HG03175 (cell line): Measurements from ENCODE around the gene PDE4DIP.
"Not testable (repeated sequence)": the region's sequence is repeated elsewhere in the genome, so short reads cannot be mapped to it uniquely, and the experiment has no call there.

Experiments
- ATAC-seq: cut with Tn5 transposase; IDR thresholded peaks from one replicate; pipeline ENCODE4 v1.9.1; 2021; ENCODE audit warnings: mild to moderate bottlenecking, moderate library complexity; ENCODE audit not compliant: unreplicated experiment

PDE4DIP gene

GRCh38 chr1:148844220-148844619 lies at the start of gene PDE4DIP:
Gene PDE4DIP, plus strand, starts transcription at chr1:148844428. Its CDS starts 347 bp downstream, at chr1:148844775.
- ATAC-seq = not testable (repeated sequence)

- ATAC-seq = not testable (repeated sequence)
These were observed 35.8 kb upstream of the PDE4DIP start for GRCh38 chr1:148808268-148808928.

GRCh38 chr1:148808929-148809283 lies 35.3 kb upstream of the PDE4DIP start:
- not testable (repeated sequence) for ATAC-seq

GRCh38 chr1:148822180-148822579 lies 22.0 kb upstream of the PDE4DIP start:
- not testable (repeated sequence) for ATAC-seq

- not testable (repeated sequence) for ATAC-seq
These were observed 20.4 kb upstream of the PDE4DIP start for GRCh38 chr1:148823822-148824221.

GRCh38 chr1:148825029-148825428 lies 19.2 kb upstream of the PDE4DIP start:
- ATAC-seq = not testable (repeated sequence)

- ATAC-seq = not testable (repeated sequence)
These were observed 15.7 kb upstream of the PDE4DIP start for GRCh38 chr1:148828531-148828930.

GRCh38 chr1:148828962-148829361 lies 15.3 kb upstream of the PDE4DIP start:
- not testable (repeated sequence) for ATAC-seq

- not testable (repeated sequence) for ATAC-seq
These were observed 14.9 kb upstream of the PDE4DIP start for GRCh38 chr1:148829365-148829764.

- not testable (repeated sequence) for ATAC-seq
These were observed 3.0 kb upstream of the PDE4DIP start for GRCh38 chr1:148841262-148841661.

DNA sequence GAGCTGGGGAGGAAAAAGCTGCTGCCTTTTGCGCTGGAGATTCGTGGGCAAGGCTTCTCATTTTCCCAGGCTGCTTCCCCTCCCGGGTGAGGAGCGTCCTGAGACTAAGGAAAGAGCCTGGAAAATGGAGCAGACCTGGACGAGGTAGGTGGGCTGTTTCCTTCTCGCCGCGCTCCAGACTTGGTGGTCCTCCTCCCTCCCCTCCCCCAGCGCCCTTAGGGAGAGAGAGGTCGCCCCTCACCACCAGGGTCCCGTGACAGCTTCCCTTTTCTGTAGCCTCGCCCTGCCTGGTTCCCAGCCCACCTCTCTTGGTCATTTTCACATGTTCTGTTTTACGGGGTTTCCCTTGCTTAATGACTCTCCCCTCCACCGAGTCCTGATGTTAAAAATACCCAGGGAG lies 423 bp downstream of the PDE4DIP start:
- ATAC-seq = not testable (repeated sequence)

DNA sequence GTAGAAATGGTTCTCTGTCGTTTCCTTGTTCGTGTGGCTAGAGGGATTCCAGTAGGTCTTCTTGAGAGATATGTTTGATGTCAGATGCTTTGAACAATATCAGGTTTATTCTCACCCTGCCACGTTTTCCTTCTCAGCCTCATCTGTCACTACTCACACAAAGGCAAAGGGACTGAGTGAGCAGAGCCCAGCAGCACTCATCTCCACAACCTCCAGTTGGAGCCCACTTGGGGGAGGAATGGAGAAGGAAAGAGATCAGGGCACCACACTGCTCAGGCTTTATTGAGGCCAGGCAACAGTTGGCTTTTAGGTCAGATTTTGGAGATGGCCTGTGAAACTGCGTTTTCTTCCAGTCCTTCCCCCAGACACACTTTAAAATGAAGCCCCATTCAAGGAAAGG lies 840 bp downstream of the PDE4DIP start:
- not testable (repeated sequence) for ATAC-seq

GRCh38 chr1:148850347-148850746 lies 6.1 kb downstream of the PDE4DIP start:
- not testable (repeated sequence) for ATAC-seq

- ATAC-seq = not testable (repeated sequence)
These were observed 6.6 kb downstream of the PDE4DIP start for GRCh38 chr1:148850840-148851239.

DNA sequence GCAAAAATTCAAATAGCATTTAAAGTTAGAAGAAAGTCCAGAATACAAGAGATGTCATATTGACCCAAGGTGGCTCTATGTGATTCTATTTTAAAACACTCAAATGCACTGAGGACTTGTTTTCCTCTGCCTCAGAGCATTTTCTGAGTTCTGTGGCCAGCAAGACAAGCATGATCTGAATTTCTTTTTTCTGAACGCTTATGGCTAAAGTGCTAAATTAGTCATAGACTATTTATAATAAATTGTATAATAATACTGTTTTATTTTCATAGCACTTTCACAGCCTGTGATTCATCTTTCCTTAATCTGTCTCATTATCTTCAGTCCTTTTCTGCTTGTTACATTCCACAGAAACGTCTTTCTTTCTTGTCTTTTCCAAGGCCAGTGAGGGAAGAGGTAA lies 7.5 kb downstream of the PDE4DIP start:
- not testable (repeated sequence) for ATAC-seq

DNA sequence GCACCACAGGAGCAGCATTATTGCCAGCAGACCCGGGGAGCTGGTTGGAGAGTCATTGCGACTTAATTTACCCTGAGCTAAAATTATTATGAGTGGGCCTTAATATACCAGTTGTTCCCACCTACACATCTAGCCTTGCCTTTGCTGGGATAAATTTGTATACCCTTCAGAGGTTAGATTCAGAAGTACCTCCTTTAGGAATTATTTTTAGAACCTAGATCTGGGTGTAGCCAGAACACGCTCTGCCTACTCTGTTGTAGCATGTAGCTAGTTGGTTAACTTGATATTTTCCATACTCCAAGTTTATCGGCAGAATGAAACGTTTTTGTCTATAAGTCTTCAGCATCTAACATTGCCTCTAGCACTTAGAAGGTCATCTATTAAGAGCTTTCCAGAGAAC lies 9.1 kb downstream of the PDE4DIP start:
- ATAC-seq = not testable (repeated sequence)

- not testable (repeated sequence) for ATAC-seq
These were observed 9.8 kb downstream of the PDE4DIP start for GRCh38 chr1:148854063-148854462.

- not testable (repeated sequence) for ATAC-seq
These were observed 11.1 kb downstream of the PDE4DIP start for GRCh38 chr1:148855367-148855766.

DNA sequence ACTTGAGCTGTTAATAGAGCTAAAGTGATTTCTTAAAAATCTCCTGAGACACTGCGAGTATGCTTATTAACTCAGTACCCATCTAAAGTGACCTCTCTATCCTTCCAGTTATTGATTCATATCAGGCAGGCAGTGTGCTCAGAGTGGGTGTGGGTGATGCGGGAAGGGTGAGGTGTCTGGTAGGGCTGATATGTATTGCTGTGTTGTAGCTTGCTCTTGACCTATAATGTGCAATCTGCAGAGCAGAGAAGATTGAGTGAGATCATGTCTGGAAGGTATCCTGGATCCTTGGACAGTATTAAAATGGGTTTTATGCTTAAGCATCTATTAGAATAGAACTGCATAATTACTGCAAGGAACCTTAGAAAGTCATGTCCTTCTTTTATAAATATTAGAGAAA lies 15.8 kb downstream of the PDE4DIP start:
- ATAC-seq = not testable (repeated sequence)

- not testable (repeated sequence) for ATAC-seq
These were observed 16.5 kb downstream of the PDE4DIP start for GRCh38 chr1:148860579-148861259.

DNA sequence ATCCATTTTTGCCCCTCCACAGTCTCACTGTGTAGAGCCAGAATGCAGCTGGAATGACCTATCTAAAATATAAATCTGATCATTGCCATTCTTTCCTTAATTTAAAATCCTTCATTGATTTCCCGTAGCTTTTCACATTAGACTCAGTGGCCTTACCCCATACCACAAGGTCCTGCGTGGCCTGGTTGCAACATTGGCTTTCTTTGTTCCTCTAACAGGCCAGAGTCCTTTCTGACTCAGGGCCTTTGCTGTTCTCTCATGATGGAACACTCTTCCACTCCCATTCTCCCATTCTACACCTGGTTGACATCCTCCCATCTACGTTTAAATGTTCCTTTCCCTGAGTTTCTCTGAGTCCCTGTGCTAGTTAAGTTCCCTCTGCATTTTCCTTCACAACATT lies 18.4 kb downstream of the PDE4DIP start:
- not testable (repeated sequence) for ATAC-seq

GRCh38 chr1:148868924-148869633 lies 24.9 kb downstream of the PDE4DIP start:
- not testable (repeated sequence) for ATAC-seq
